Kidney tubule cell (primary cell): ENCODE results near the gene PIK3C3.
A peak's percentile ranks its signal among the peaks of the same experiment; 100 is the strongest.

ENCODE experiments used
- DNase-seq: peaks from one replicate; pipeline ENCODE4 v3.0.0-alpha.2; 2018; ENCODE audit warnings: low spot score

Gene PIK3C3

GRCh38 chr18:41954827-41955613 is at the start of gene PIK3C3:
PIK3C3 (plus strand) TSS chr18:41955234; CDS start chr18:41955292, 58 bp downstream.
- DNase-seq: peak; percentile 98

- DNase-seq: no peak
Measured at GRCh38 chr18:41905786-41906527, 49.1 kb upstream of the PIK3C3 start.

- peak; percentile 65 for DNase-seq
Measured at GRCh38 chr18:41906528-41907146, 48.4 kb upstream of the PIK3C3 start.

DNA sequence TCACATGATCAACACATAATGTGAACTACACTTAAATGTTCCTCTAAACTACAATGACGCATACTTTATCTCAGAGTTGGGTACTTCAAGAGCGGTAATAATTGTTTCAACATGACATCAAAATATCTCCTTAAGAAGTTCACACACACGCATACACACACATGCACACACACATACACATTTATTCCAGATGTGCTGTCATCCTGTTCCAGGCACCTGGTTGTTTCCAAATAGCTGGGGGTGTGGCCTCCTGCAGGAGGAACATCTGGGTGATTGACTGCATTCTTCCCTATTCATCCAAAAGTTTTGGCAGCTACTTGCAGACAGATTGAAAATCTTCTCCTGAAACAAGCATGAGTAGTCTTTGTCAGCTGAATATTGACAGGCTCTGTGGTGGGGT is 37.9 kb upstream of the PIK3C3 start:
- DNase-seq: no peak

DNA sequence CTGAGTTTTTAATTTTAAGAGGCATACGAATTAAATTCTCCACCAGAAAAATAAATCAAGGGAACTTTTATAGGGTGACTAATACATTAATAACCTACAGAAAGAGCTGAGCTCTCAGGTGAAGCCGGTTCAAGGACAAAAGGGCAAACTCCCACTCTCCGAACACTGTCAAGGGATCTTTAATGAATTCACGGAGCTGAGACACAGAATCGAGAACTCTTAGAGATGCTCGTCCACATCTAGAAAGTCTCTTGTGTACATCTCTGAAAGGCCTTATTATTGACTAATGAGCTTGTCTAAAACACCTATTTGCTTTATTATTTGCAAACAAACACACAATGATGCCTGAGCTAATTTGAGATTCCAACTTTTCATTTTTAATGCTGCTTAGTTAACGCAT is 33.3 kb upstream of the PIK3C3 start:
- DNase-seq: no peak

DNA sequence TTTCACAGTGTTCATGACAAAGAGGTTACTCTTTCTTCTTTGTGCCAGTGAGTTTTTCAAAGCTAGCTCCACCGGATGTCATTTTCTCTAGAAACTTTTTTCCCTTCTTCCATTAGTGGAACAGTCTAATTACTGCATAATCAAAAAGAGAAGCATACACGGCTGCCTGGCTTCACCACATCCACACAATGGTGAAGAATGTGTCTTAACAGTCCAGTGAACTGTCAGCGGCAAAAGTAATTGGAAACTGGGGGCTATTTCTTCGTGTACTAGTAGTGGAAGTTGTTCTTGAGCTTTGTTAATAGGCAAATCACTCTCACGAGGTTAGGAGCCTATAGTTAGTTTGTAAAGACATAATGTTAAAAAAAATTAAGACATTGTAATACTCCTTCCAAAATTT is 32.9 kb upstream of the PIK3C3 start:
- DNase-seq: no peak

DNA sequence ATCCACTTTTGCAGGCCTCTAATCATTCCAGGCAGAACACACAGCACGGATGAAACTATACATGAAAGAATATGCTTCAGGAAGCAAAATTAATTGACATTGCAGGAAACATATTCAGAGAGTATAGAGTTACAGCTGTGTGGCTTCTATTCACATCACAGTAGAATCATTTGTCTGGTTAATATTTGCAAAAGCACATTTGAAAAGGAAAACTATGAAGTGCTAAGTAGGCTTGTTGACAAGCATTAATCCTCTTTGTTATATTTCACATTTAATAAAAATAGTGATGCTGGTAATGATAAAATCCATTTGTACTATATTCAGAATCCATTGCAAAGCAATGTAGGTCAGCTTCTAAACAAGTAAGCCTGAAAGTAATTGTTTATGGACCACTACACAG is 32.2 kb upstream of the PIK3C3 start:
- no peak for DNase-seq

GRCh38 chr18:41923446-41923845 is 31.6 kb upstream of the PIK3C3 start:
- no peak for DNase-seq

DNA sequence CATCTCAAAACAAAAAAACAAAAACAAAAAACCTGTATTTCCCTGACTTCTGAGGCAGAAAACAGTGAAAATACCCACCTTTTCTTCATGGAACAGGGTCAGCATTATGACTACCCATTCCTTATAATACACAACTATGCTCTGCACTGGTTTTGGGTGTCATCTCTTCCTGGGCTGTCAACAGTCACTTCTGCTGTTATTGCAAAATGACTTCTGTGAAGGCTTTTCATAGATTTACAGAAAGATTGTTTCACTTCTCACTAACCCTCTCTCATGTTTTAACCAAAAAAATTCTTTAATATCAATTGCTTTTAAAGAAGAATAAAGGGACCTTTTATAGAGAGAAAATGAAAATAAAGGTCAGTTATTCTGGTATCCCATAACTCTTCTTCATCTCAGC is 26.5 kb upstream of the PIK3C3 start:
- DNase-seq: no peak

DNA sequence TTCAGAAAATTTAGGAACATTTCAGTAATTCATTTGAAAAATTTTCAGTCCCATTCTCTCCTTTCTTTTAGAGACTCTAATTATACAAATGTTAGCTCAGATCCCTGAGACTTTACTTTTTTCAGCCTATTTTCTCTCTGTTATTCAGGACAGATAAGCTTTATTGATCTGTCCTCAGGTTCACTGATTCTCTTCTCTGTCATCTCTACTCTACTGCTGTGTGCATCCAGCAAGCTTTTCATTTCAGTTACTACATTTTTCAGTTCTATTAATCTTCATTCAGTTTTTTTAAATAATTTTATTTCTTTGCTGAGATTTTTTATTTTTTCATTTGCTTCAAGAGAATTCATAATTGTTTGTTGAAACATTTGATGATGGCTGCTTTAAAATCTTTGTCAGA is 22.1 kb upstream of the PIK3C3 start:
- no peak for DNase-seq

- DNase-seq: no peak
Measured at GRCh38 chr18:41933778-41934177, 21.3 kb upstream of the PIK3C3 start.

- DNase-seq: peak; percentile 25
Measured at GRCh38 chr18:41936471-41937134, 18.4 kb upstream of the PIK3C3 start.

- DNase-seq: peak; percentile 96
Measured at GRCh38 chr18:41938445-41938844, 16.6 kb upstream of the PIK3C3 start.

DNA sequence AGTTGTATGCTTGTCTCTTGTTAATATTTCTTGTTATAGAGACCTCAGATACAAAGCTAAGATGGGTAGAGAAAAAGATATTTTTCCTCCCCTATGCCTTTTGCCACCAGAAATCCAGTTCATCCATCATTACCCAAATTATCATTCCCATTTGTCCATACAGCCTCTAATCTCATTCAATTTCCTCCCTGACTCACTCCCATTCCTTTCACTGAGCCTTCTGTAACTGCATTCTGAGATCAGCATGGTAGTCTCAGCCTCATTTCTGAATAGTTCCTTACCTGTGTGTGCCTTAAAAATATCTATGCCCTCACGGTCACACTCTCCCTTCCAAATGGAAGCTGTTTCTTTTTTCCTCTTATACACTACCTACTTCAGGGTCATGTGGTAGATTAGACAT is 15.7 kb upstream of the PIK3C3 start:
- DNase-seq: peak; percentile 52

GRCh38 chr18:41940506-41941215 is 14.4 kb upstream of the PIK3C3 start:
- peak; percentile 97 for DNase-seq

DNA sequence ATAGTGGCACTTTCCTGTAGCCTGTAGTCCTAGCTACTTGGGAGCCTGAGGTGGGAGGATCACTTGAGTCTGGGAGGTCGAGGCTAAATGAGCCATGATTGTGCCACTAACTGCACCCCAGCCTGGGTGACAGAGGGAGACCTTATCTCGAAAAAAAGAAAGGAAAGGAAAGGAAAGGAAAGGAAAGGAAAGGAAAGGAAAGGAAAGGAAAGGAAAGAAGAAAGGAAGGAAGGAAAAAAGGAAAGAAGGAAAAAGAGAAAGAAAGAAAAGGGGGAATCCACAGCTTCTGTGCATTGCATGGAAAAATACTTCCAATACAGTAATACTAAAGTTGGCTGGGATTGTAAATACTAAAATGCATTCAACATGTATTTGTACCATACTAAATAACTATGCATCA is 12.8 kb upstream of the PIK3C3 start:
- DNase-seq: no peak

- DNase-seq: no peak
Measured at GRCh38 chr18:41948544-41949110, 6.4 kb upstream of the PIK3C3 start.

GRCh38 chr18:41949206-41949920 is 5.7 kb upstream of the PIK3C3 start:
- no peak for DNase-seq

DNA sequence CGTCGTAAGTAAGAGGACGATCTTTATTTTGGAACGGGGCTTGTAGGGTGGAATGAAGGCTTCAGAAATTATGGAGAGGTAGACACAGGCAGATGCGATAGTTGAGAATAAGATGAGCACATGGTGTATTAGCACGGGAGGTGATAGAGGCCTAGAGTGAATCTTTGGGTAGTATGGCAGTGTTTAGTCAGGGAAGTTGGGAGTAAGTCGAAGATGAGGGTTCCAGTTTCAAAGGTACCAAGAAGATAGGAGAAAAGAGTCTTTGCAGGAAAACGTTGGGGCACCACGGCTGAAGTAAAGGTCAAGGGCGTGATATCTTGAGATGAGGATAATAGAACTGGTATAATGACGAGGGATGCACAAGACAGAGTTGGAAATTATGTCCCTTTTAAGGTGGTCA is 654 bp downstream of the PIK3C3 start:
- peak; percentile 13 for DNase-seq

DNA sequence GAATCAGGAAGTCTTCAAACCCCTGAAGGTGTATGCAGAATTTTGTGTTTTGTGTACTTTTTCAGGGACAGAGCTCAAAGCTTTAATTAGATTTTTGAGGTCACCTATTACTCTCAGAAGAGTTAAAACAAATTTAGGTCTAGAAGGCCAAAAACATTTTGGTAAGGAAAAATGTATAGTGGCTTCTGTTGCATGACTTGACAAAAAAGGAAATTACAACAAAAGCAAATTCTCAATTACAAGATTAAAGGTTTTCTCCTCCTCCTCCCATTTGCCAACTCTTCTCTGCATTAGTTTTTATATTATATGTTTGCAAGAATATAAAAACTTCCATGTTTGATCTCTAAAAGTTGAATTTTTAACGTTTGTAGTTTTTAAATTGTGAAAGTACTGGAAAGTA is 4.0 kb downstream of the PIK3C3 start:
- no peak for DNase-seq
